K562 (cell line): Measurements from ENCODE around the gene HOXB5. TPM values are rescaled to one million over a fixed set of nuclear protein-coding genes. Genes with fewer than 3 reads are reported as not detected.
A peak's percentile ranks its signal among the peaks of the same experiment; 100 is the strongest.

ENCODE experiments used
- DMBX1 ChIP-seq: fragments of 250-450 bp; sonication (Bioruptor Pico); IDR thresholded peaks from 2 replicates; pipeline ENCODE4 v1.8.0; 2022; ENCODE audit warnings: inconsistent platforms, mild to moderate bottlenecking, moderate library complexity, borderline replicate concordance
- ETV5 ChIP-seq: sonication (generic); formaldehyde crosslinking; IDR thresholded peaks from 2 replicates; pipeline ENCODE4 v1.4.0; 2020; ENCODE audit warnings: low read depth, mild to moderate bottlenecking, missing genetic modification reagents
- HNRNPH1 ChIP-seq: fragments of 200-400 bp; formaldehyde crosslinking; optimal IDR thresholded peaks from 2 replicates; pipeline ENCODE3; 2017; ENCODE audit warnings: low read depth, mild to moderate bottlenecking, low read length, moderate library complexity
- KDM4B ChIP-seq, 2 experiments: fragments of 450-650 bp in 1 of 2; sonication (generic) in 1 of 2; IDR thresholded peaks; 2 replicates each; pipeline ENCODE4 v1.6.1; 2016 to 2017; ENCODE audit warnings: borderline replicate concordance in 2 of 2, antibody characterized with exemption in 1 of 2, low read depth in 1 of 2, mild to moderate bottlenecking in 1 of 2
- KLF16 ChIP-seq: IDR thresholded peaks from 2 replicates; pipeline ENCODE4 v1.6.1; 2016; ENCODE audit warnings: antibody characterized with exemption
- NBN ChIP-seq: fragments of 450-650 bp; IDR thresholded peaks from 2 replicates; pipeline ENCODE4 v1.6.1; 2016; ENCODE audit warnings: low read depth, mild to moderate bottlenecking
- SRF ChIP-seq, 2 experiments: fragments of 250-450, 450-650 bp in 1 of 2; sonication (Bioruptor Pico) in 1 of 2; sonication (generic) in 1 of 2; formaldehyde crosslinking; IDR thresholded peaks; 2 replicates each; pipeline versions ENCODE4 v1.5.0 to v1.5.1; 2020 to 2022; ENCODE audit warnings: mild to moderate bottlenecking in 1 of 2, missing genetic modification reagents in 1 of 2
- TAF9B ChIP-seq: fragments of 450-650 bp; IDR thresholded peaks from 2 replicates; pipeline ENCODE4 v1.6.1; 2018; ENCODE audit warnings: mild to moderate bottlenecking; ENCODE audit not compliant: partially characterized antibody
- TCF3 ChIP-seq: sonication (generic); formaldehyde crosslinking; IDR thresholded peaks from 2 replicates; pipeline ENCODE4 v1.4.0; 2020; ENCODE audit warnings: mild to moderate bottlenecking, missing genetic modification reagents
- TFAP4 ChIP-seq: sonication (generic); formaldehyde crosslinking; IDR thresholded peaks from 2 replicates; pipeline ENCODE4 v1.8.0; 2022; ENCODE audit warnings: missing genetic modification reagents, mild to moderate bottlenecking, moderate library complexity, borderline replicate concordance
- TRIM24 ChIP-seq, 2 experiments: fragments of 450-650 bp; IDR thresholded peaks; 2 replicates each; pipeline ENCODE4 v1.6.1; 2016
- TSHZ1 ChIP-seq: fragments of 250-450 bp; sonication (Bioruptor Pico); IDR thresholded peaks from 2 replicates; pipeline ENCODE4 v1.4.0; 2020; ENCODE audit warnings: mild to moderate bottlenecking, moderate library complexity
- ZBTB26 ChIP-seq: fragments of 450-650 bp; formaldehyde crosslinking; IDR thresholded peaks from 2 replicates; pipeline ENCODE4 v1.4.0; 2022; ENCODE audit warnings: missing genetic modification characterization
- ZNF165 ChIP-seq: fragments of 250-450 bp; sonication (Bioruptor Pico); IDR thresholded peaks from 2 replicates; pipeline ENCODE4 v1.4.0; 2020; ENCODE audit warnings: borderline replicate concordance
- ZNF436 ChIP-seq: fragments of 250-450, 450-650 bp; sonication (Bioruptor Pico); formaldehyde crosslinking; IDR thresholded peaks from 2 replicates; pipeline ENCODE4 v1.7.0; 2020; ENCODE audit warnings: mild to moderate bottlenecking
- ZNF445 ChIP-seq: fragments of 250-450 bp; sonication (Bioruptor Pico); IDR thresholded peaks from 2 replicates; pipeline ENCODE4 v1.4.0; 2020; ENCODE audit warnings: low read depth, mild to moderate bottlenecking, moderate library complexity
- ZNF589 ChIP-seq: fragments of 200-800 bp; sonication (Bioruptor generic); IDR thresholded peaks from 2 replicates; pipeline ENCODE4 v1.6.1; 2016; ENCODE audit warnings: low read depth, missing genetic modification characterization, missing compliant biosample characterization
- ZNF644 ChIP-seq: fragments of 200-800 bp; sonication (Bioruptor generic); IDR thresholded peaks from 2 replicates; pipeline ENCODE4 v1.6.1; 2016; ENCODE audit warnings: low read depth, missing genetic modification characterization, missing compliant biosample characterization
- polyA plus RNA-seq, 8 experiments: library from polyadenylated mRNA; depleted of rRNA in 4 of 8; stranded (reverse) in 5 of 8; unstranded in 3 of 8; fragments of >200 nt; fragmentation: Nextera tagmentation in 2 of 8; fragmentation: Illumina TruSeq in 1 of 8; extraction: Ambion mirVana in 2 of 8; extraction: Trizol in 1 of 8; gene quantifications; 2 replicates each; pipeline versions ENCODE4 v1.2.1 to v1.2.3, GENCODE V29; 2011 to 2014; ENCODE audit warnings: inconsistent platforms in 1 of 8, missing spikeins in 1 of 8
- total RNA-seq, 7 experiments: library from RNA; depleted of rRNA in 6 of 7; stranded (reverse); fragments of >200 nt in 6 of 7; fragmentation: Illumina TruSeq in 2 of 7; extraction: Trizol in 2 of 7; gene quantifications; 2 replicates each; pipeline versions ENCODE4 v1.2.1 to v1.2.3, GENCODE V29; 2011 to 2021; ENCODE audit warnings: low replicate concordance in 1 of 7
- TF ChIP-seq, protein P1 (sequence below): fragments of 450-650 bp; IDR thresholded peaks from 2 replicates; pipeline ENCODE4 v1.7.0; 2016; ENCODE audit warnings: borderline replicate concordance
- TF ChIP-seq, protein P2 (sequence below): sonication (generic); formaldehyde crosslinking; IDR thresholded peaks from 2 replicates; pipeline ENCODE4 v1.8.1; 2022; ENCODE audit warnings: missing genetic modification reagents

HOXB5 gene
- total and polyA plus RNA-seq, 9 of the 15 experiments (the other 6 are each of a cell fraction or from before 2014, with no cell fraction given), result 0.24 to 2.7 (median 0.65) TPM

DNA sequence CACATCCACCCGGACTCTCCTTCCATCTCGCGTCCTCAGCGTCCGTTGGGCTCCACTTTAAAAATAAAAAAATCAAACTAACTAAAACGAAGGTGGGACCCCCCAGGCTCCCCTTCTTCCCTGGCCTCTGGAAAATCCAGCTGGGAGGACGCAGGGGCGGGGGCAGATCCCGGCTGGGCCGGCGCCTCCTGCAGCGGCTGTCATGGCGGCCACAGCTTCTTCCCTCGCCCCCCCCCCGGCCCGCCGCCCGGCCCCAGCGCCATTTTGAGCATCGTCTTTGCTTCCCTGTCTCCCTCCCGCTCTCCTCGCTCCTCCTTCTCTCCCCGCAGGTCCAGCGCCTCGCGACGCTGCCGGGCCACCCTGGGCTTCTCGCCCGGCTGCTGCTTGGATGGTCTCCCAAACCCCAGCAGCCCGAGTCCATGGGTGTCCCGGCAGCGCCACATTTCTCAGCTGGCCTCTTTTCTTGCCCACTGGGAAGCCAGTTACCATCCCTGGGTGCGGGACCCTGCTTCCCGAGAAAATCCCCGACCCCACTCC, 51.9 kb downstream of the HOXB5 start (continued):
- TF ChIP-seq HNRNPH1 (no peak), ZNF644 (no peak), NBN (no peak), ETV5 (CRISPR knock-in tag) (no peak; the same call in 1 of the 2 replicates), SRF (CRISPR knock-in tag; IDR thresholded peaks at IDR 0.05) (no peak), ZNF436 (CRISPR knock-in tag) (no peak), TAF9B (peak; percentile 46), ZNF445 (CRISPR knock-in tag) (no peak), KDM4B (IDR thresholded peaks at IDR 0.05; ENCODE audit: borderline replicate concordance in 2 of 2, low read depth in 1 of 2) (no peak), ZNF165 (CRISPR knock-in tag) (peak; percentile 9; the same call in 1 of the 2 replicates), ZNF589 (no peak), TRIM24 (IDR thresholded peaks at IDR 0.05) (no peak), KLF16 (no peak), DMBX1 (no peak), TCF3 (CRISPR knock-in tag) (no peak), ZBTB26 (CRISPR knock-in tag) (no peak), TFAP4 (CRISPR knock-in tag) (peak; percentile 54; the same call in 1 of the 2 replicates), TSHZ1 (CRISPR knock-in tag) (no peak)
- TF ChIP-seq, protein P1, sequence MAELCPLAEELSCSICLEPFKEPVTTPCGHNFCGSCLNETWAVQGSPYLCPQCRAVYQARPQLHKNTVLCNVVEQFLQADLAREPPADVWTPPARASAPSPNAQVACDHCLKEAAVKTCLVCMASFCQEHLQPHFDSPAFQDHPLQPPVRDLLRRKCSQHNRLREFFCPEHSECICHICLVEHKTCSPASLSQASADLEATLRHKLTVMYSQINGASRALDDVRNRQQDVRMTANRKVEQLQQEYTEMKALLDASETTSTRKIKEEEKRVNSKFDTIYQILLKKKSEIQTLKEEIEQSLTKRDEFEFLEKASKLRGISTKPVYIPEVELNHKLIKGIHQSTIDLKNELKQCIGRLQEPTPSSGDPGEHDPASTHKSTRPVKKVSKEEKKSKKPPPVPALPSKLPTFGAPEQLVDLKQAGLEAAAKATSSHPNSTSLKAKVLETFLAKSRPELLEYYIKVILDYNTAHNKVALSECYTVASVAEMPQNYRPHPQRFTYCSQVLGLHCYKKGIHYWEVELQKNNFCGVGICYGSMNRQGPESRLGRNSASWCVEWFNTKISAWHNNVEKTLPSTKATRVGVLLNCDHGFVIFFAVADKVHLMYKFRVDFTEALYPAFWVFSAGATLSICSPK, result no peak
- TF ChIP-seq, protein P2, sequence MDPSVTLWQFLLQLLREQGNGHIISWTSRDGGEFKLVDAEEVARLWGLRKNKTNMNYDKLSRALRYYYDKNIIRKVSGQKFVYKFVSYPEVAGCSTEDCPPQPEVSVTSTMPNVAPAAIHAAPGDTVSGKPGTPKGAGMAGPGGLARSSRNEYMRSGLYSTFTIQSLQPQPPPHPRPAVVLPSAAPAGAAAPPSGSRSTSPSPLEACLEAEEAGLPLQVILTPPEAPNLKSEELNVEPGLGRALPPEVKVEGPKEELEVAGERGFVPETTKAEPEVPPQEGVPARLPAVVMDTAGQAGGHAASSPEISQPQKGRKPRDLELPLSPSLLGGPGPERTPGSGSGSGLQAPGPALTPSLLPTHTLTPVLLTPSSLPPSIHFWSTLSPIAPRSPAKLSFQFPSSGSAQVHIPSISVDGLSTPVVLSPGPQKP (CRISPR knock-in tag), result no peak
